ENCODE measurements around the gene CLEC11A. TPM values are rescaled to one million over a fixed set of nuclear protein-coding genes. Genes with fewer than 3 reads are reported as not detected.

The CLEC11A gene
- total and polyA plus RNA-seq, 2 experiments from 2014 or later, result 122 to 164 TPM

- H2AFZ ChIP-seq, result peak overlapping the region; percentile 60
- H3K9ac ChIP-seq, result no peak overlapping the region
- no peaks in the 10 kb centered on the region for H4K20me1 ChIP-seq (ENCODE audit: insufficient read depth)
- H3K9me3 ChIP-seq (ENCODE audit: low read depth), result no peaks in the 10 kb centered on the region
- H3F3A ChIP-seq (ENCODE audit: insufficient read depth), result peaks cover 6% of the 10 kb centered on the region; the same call in 1 of the 2 replicates
- no peak overlapping the region for H3K27ac ChIP-seq
- H3K4me1 ChIP-seq (ENCODE audit: insufficient read depth), result 0 out of 2 replicates have a peak, but pooled peaks cover 12% of the 10 kb centered on the region
- peak; percentile 65 for DNase-seq
- TF ChIP-seq EZH2phosphoT487 (IDR thresholded peaks at IDR 0.05; ENCODE audit: insufficient read depth, low read depth) (no peak), EZH2 (IDR thresholded peaks at IDR 0.05; ENCODE audit: insufficient read depth, poor library complexity, severe bottlenecking) (no peak)
- in situ Hi-C loops (cut with MboI), result no loop called here
- no peaks in the 10 kb centered on the region for H3K9me2 ChIP-seq (ENCODE audit: insufficient read depth)
- H3K4me3 ChIP-seq, result peak overlapping the region; percentile 69
- H3K79me2 ChIP-seq (ENCODE audit: insufficient read depth), result peaks cover 2% of the 10 kb centered on the region; the same call in 1 of the 2 replicates
- peak overlapping the region; percentile 77 for H3K4me2 ChIP-seq (ENCODE audit: unreplicated experiment)
- no peaks in the 10 kb centered on the region for H3K36me3 ChIP-seq (ENCODE audit: low read depth)
- no peaks in the 10 kb centered on the region for H3K27me3 ChIP-seq (replicated peaks; ENCODE audit: insufficient read depth)
- WGBS, 2 experiments (ENCODE audit: low coverage in 1 of 2, low lambda C conversion rate in 2 of 2, missing lambda C conversion rate in 2 of 2), result 0 to 1% methylated on average over 3 to 62 of the region's 74 CpGs
Measured at GRCh38 chr19:50718255-50719118, 4.7 kb upstream of the CLEC11A start.

GRCh38 chr19:50719119-50719435 lies 4.1 kb upstream of the CLEC11A start:
- H4K20me1 ChIP-seq (ENCODE audit: insufficient read depth), result no peaks in the 10 kb centered on the region
- TF ChIP-seq EZH2phosphoT487 (IDR thresholded peaks at IDR 0.05; ENCODE audit: insufficient read depth, low read depth) (no peak), EZH2 (IDR thresholded peaks at IDR 0.05; ENCODE audit: insufficient read depth, poor library complexity, severe bottlenecking) (no peak)
- H3F3A ChIP-seq (ENCODE audit: insufficient read depth), result peaks cover 6% of the 10 kb centered on the region; the same call in 1 of the 2 replicates
- H3K4me2 ChIP-seq (ENCODE audit: unreplicated experiment), result peak overlapping the region; percentile 77
- in situ Hi-C loops (cut with MboI), result no loop called here
- H3K9ac ChIP-seq, result no peak overlapping the region
- no peak overlapping the region for H3K27ac ChIP-seq
- DNase-seq, result no peak
- WGBS, 2 experiments (ENCODE audit: low coverage in 1 of 2, low lambda C conversion rate in 2 of 2, missing lambda C conversion rate in 2 of 2), result 5% methylated on average over 25 of the region's 30 CpGs; no CpG with 5 or more reads in 1 of the 2 experiments
- H3K9me2 ChIP-seq (ENCODE audit: insufficient read depth), result no peaks in the 10 kb centered on the region
- peak overlapping the region; percentile 60 for H2AFZ ChIP-seq
- H3K4me1 ChIP-seq (ENCODE audit: insufficient read depth), result 0 out of 2 replicates have a peak, but pooled peaks cover 12% of the 10 kb centered on the region
- H3K27me3 ChIP-seq (replicated peaks; ENCODE audit: insufficient read depth), result no peaks in the 10 kb centered on the region
- H3K9me3 ChIP-seq (ENCODE audit: low read depth), result no peaks in the 10 kb centered on the region
- peaks cover 7% of the 10 kb centered on the region; the same call in 1 of the 2 replicates for H3K79me2 ChIP-seq (ENCODE audit: insufficient read depth)
- no peaks in the 10 kb centered on the region for H3K36me3 ChIP-seq (ENCODE audit: low read depth)
- H3K4me3 ChIP-seq, result peak overlapping the region; percentile 69

GRCh38 chr19:50719566-50719965 lies 3.6 kb upstream of the CLEC11A start, which contains the start of gene SHANK1:
Gene SHANK1 (minus strand): TSS chr19:50719802. CDS start chr19:50716919, 2,883 bp downstream.
- H3K27me3 ChIP-seq (replicated peaks; ENCODE audit: insufficient read depth), result no peaks in the 10 kb centered on the region
- peak; percentile 37 for DNase-seq
- peak within 1 kb of the TSS; percentile 69 for H3K4me3 ChIP-seq
- H3K9ac ChIP-seq, result no peak within 1 kb of the TSS
- peaks cover 8% of the 10 kb centered on the region; the same call in 1 of the 2 replicates for H3K79me2 ChIP-seq (ENCODE audit: insufficient read depth)
- in situ Hi-C loops (cut with MboI), result no loop called here
- peak within 1 kb of the TSS; percentile 78 for H3K27ac ChIP-seq
- H3F3A ChIP-seq (ENCODE audit: insufficient read depth), result peaks cover 6% of the 10 kb centered on the region; the same call in 1 of the 2 replicates
- H3K4me1 ChIP-seq (ENCODE audit: insufficient read depth), result 0 out of 2 replicates have a peak, but pooled peaks cover 12% of the 10 kb centered on the region
- 3% methylated on average over 35 of the region's 47 CpGs; no CpG with 5 or more reads in 1 of the 2 experiments for WGBS, 2 experiments (ENCODE audit: low coverage in 1 of 2, low lambda C conversion rate in 2 of 2, missing lambda C conversion rate in 2 of 2)
- H2AFZ ChIP-seq, result peak within 1 kb of the TSS; percentile 60
- TF ChIP-seq EZH2phosphoT487 (IDR thresholded peaks at IDR 0.05; ENCODE audit: insufficient read depth, low read depth) (no peak), EZH2 (IDR thresholded peaks at IDR 0.05; ENCODE audit: insufficient read depth, poor library complexity, severe bottlenecking) (no peak)
- H3K9me2 ChIP-seq (ENCODE audit: insufficient read depth), result no peaks in the 10 kb centered on the region
- no peaks in the 10 kb centered on the region for H3K36me3 ChIP-seq (ENCODE audit: low read depth)
- H3K4me2 ChIP-seq (ENCODE audit: unreplicated experiment), result peak within 1 kb of the TSS; percentile 77
- H3K9me3 ChIP-seq (ENCODE audit: low read depth), result no peaks in the 10 kb centered on the region
- no peaks in the 10 kb centered on the region for H4K20me1 ChIP-seq (ENCODE audit: insufficient read depth)

GRCh38 chr19:50720181-50720920 lies 2.8 kb upstream of the CLEC11A start:
- H2AFZ ChIP-seq, result no peak overlapping the region
- H3K27me3 ChIP-seq (replicated peaks; ENCODE audit: insufficient read depth), result no peaks in the 10 kb centered on the region
- TF ChIP-seq EZH2 (IDR thresholded peaks at IDR 0.05; ENCODE audit: insufficient read depth, poor library complexity, severe bottlenecking) (no peak), EZH2phosphoT487 (IDR thresholded peaks at IDR 0.05; ENCODE audit: insufficient read depth, low read depth) (no peak)
- no peak overlapping the region for H3K9ac ChIP-seq
- H3K4me2 ChIP-seq (ENCODE audit: unreplicated experiment), result peak overlapping the region; percentile 8
- 0 out of 2 replicates have a peak, but pooled peaks cover 12% of the 10 kb centered on the region for H3K4me1 ChIP-seq (ENCODE audit: insufficient read depth)
- H3K36me3 ChIP-seq (ENCODE audit: low read depth), result no peaks in the 10 kb centered on the region
- in situ Hi-C loops (cut with MboI), result no loop called here
- H3F3A ChIP-seq (ENCODE audit: insufficient read depth), result peaks cover 6% of the 10 kb centered on the region; the same call in 1 of the 2 replicates
- H3K4me3 ChIP-seq, result no peak overlapping the region
- H3K9me3 ChIP-seq (ENCODE audit: low read depth), result no peaks in the 10 kb centered on the region
- peak overlapping the region; percentile 78 for H3K27ac ChIP-seq
- H3K79me2 ChIP-seq (ENCODE audit: insufficient read depth), result peaks cover 10% of the 10 kb centered on the region
- no peaks in the 10 kb centered on the region for H4K20me1 ChIP-seq (ENCODE audit: insufficient read depth)
- WGBS, 2 experiments (ENCODE audit: low coverage in 1 of 2, low lambda C conversion rate in 2 of 2, missing lambda C conversion rate in 2 of 2), result 24 to 28% methylated on average over 21 of the region's 21 CpGs
- DNase-seq, result peak; percentile 48
- no peaks in the 10 kb centered on the region for H3K9me2 ChIP-seq (ENCODE audit: insufficient read depth)

All from GM23248 (cell line).